ENCODE measurements around the gene TIGD7.
"Not testable (repeated sequence)": the region's sequence is repeated elsewhere in the genome, so short reads cannot be mapped to it uniquely, and the experiment has no call there.

TIGD7 gene

GRCh38 chr16:3283543-3284447, 21.4 kb downstream of the TIGD7 start:
- TF ChIP-seq PAX5 (IDR thresholded peaks at IDR 0.05; ENCODE audit: insufficient read depth, low read length, severe bottlenecking) (no peak), POLR2AphosphoS5 (IDR thresholded peaks at IDR 0.05; ENCODE audit: low read depth, low read length) (no peak), TAF1 (IDR thresholded peaks at IDR 0.05; ENCODE audit: low read depth, low read length) (no peak; the same call in 1 of the 2 replicates), POU2F2 (IDR thresholded peaks at IDR 0.05; ENCODE audit: low read depth, low read length) (no peak), SPI1 (IDR thresholded peaks at IDR 0.05; ENCODE audit: low read depth, low read length) (no peak), POLR2A (IDR thresholded peaks at IDR 0.05; ENCODE audit: low read depth, low read length) (no peak)
- FAIRE-seq (no peak), DNase-seq (ENCODE audit: insufficient read length, low spot score) (no peak)

GRCh38 chr16:3282730-3283542, 22.3 kb downstream of the TIGD7 start, which contains the start of gene ZNF263:
ZNF263 (plus strand) TSS chr16:3283491; CDS start chr16:3283819, 328 bp downstream.
- DNase-seq (ENCODE audit: insufficient read length, low spot score) (peak; percentile 96), FAIRE-seq (peak; percentile 96)
- TF ChIP-seq TAF1 (IDR thresholded peaks at IDR 0.05; ENCODE audit: low read depth, low read length): peak; percentile 59
- no peak for TF ChIP-seq POU2F2 (IDR thresholded peaks at IDR 0.05; ENCODE audit: low read depth, low read length)
- TF ChIP-seq SPI1 (IDR thresholded peaks at IDR 0.05; ENCODE audit: low read depth, low read length): no peak
- TF ChIP-seq PAX5 (IDR thresholded peaks at IDR 0.05; ENCODE audit: insufficient read depth, low read length, severe bottlenecking): no peak
- 0 out of 2 replicates have a peak, but pooled peaks have one; percentile 54 for TF ChIP-seq POLR2A (IDR thresholded peaks at IDR 0.05; ENCODE audit: low read depth, low read length)
- TF ChIP-seq POLR2AphosphoS5 (IDR thresholded peaks at IDR 0.05; ENCODE audit: low read depth, low read length): peak; percentile 65; the same call in 1 of the 2 replicates

- DNase-seq (ENCODE audit: insufficient read length, low spot score) (no peak), FAIRE-seq (no peak)
- TF ChIP-seq POLR2A (IDR thresholded peaks at IDR 0.05; ENCODE audit: low read depth, low read length): no peak
- no peak for TF ChIP-seq POU2F2 (IDR thresholded peaks at IDR 0.05; ENCODE audit: low read depth, low read length)
Measured at GRCh38 chr16:3282103-3282729, 23.0 kb downstream of the TIGD7 start.

GRCh38 chr16:3281222-3281820, 23.9 kb downstream of the TIGD7 start:
- TF ChIP-seq PAX5 (IDR thresholded peaks at IDR 0.05; ENCODE audit: insufficient read depth, low read length, severe bottlenecking) (no peak), TAF1 (IDR thresholded peaks at IDR 0.05; ENCODE audit: low read depth, low read length) (no peak), POLR2AphosphoS5 (IDR thresholded peaks at IDR 0.05; ENCODE audit: low read depth, low read length) (no peak), POU2F2 (IDR thresholded peaks at IDR 0.05; ENCODE audit: low read depth, low read length) (no peak), SPI1 (IDR thresholded peaks at IDR 0.05; ENCODE audit: low read depth, low read length) (no peak), POLR2A (IDR thresholded peaks at IDR 0.05; ENCODE audit: low read depth, low read length) (no peak)
- no peak for FAIRE-seq
- DNase-seq (ENCODE audit: insufficient read length, low spot score): no peak

GRCh38 chr16:3276679-3277078, 28.6 kb downstream of the TIGD7 start:
- FAIRE-seq (no peak), DNase-seq (ENCODE audit: insufficient read length, low spot score) (no peak)
- TF ChIP-seq POLR2AphosphoS5 (IDR thresholded peaks at IDR 0.05; ENCODE audit: low read depth, low read length) (no peak), PAX5 (IDR thresholded peaks at IDR 0.05; ENCODE audit: insufficient read depth, low read length, severe bottlenecking) (no peak), TAF1 (IDR thresholded peaks at IDR 0.05; ENCODE audit: low read depth, low read length) (no peak), SPI1 (IDR thresholded peaks at IDR 0.05; ENCODE audit: low read depth, low read length) (no peak), POU2F2 (IDR thresholded peaks at IDR 0.05; ENCODE audit: low read depth, low read length) (no peak), POLR2A (IDR thresholded peaks at IDR 0.05; ENCODE audit: low read depth, low read length) (no peak)

- no peak for TF ChIP-seq POLR2A (IDR thresholded peaks at IDR 0.05; ENCODE audit: low read depth, low read length)
- FAIRE-seq: no peak
Measured at GRCh38 chr16:3274947-3275346, 30.3 kb downstream of the TIGD7 start.

GRCh38 chr16:3274490-3274889, 30.7 kb downstream of the TIGD7 start:
- FAIRE-seq: no peak
- DNase-seq (ENCODE audit: insufficient read length, low spot score): no peak
- TF ChIP-seq TAF1 (IDR thresholded peaks at IDR 0.05; ENCODE audit: low read depth, low read length): no peak
- no peak for TF ChIP-seq POU2F2 (IDR thresholded peaks at IDR 0.05; ENCODE audit: low read depth, low read length)
- TF ChIP-seq PAX5 (IDR thresholded peaks at IDR 0.05; ENCODE audit: insufficient read depth, low read length, severe bottlenecking): no peak
- TF ChIP-seq POLR2A (IDR thresholded peaks at IDR 0.05; ENCODE audit: low read depth, low read length): no peak
- TF ChIP-seq SPI1 (IDR thresholded peaks at IDR 0.05; ENCODE audit: low read depth, low read length): no peak
- TF ChIP-seq POLR2AphosphoS5 (IDR thresholded peaks at IDR 0.05; ENCODE audit: low read depth, low read length): no peak

More at GRCh38 chr16:3274947-3275346, 30.3 kb downstream of the TIGD7 start:
- DNase-seq (ENCODE audit: insufficient read length, low spot score): no peak

GRCh38 chr16:3271281-3271680, 33.9 kb downstream of the TIGD7 start:
- FAIRE-seq; DNase-seq (ENCODE audit: insufficient read length, low spot score): not testable (repeated sequence)

GRCh38 chr16:3270718-3271117, 34.5 kb downstream of the TIGD7 start:
- not testable (repeated sequence) for FAIRE-seq; DNase-seq (ENCODE audit: insufficient read length, low spot score)
